B cell (primary cell): ENCODE measurements around the gene EFNA2. TPM values are rescaled to one million over a fixed set of nuclear protein-coding genes. Genes with fewer than 3 reads are reported as not detected.

ENCODE experiments used
- ATAC-seq: fragments of 200-7000 bp; cut with Tn5 transposase; one replicate; pipeline ENCODE4 v1.10.0; 2021; ENCODE audit warnings: low read depth, mild to moderate bottlenecking, moderate number of reproducible peaks, moderate library complexity
- CTCF ChIA-PET: fragments of 350-600 bp; sonication (Branson Sonifier 250); formaldehyde crosslinking; loops from one replicate; lab custom pipeline; 2021; ENCODE audit warnings: antibody characterized with exemption, inconsistent platforms; lab: Charles Lee
- POLR2A ChIA-PET: fragments of 350-600 bp; sonication (Branson Sonifier 250); formaldehyde crosslinking; loops from one replicate; lab custom pipeline; 2021; ENCODE audit warnings: antibody characterized with exemption; lab: Charles Lee
- DNase-seq: peaks from one replicate; pipeline ENCODE4 v3.0.0; 2013
- H2AFZ ChIP-seq: 2 replicates; pipeline ENCODE4 v1.6.1; 2012; ENCODE audit warnings: mild to moderate bottlenecking, low read depth, low read length; ENCODE audit not compliant: insufficient read depth, poor library complexity, severe bottlenecking
- H3K27ac ChIP-seq, 2 donors: 1 replicate in 1 of 2; 2 replicates in 1 of 2; pipeline ENCODE4 v1.5.1; 2012 to 2013; ENCODE audit warnings: low read length in 2 of 2, mild to moderate bottlenecking in 2 of 2, moderate library complexity in 1 of 2
- H3K27me3 ChIP-seq, 4 experiments: fragments of 200-600 bp in 1 of 4; sonication (generic) in 1 of 4; replicated peaks in 1 of 4; 1 replicate in 2 of 4; 2 replicates in 2 of 4; pipeline versions ENCODE4 v1.6.1 to v1.7.0; 2013 to 2016; ENCODE audit warnings: low read length in 3 of 4, mild to moderate bottlenecking in 2 of 4, mixed read lengths in 1 of 4, moderate library complexity in 1 of 4; ENCODE audit not compliant: insufficient read depth in 4 of 4, control insufficient read depth in 3 of 4; ENCODE audit errors: control extremely low read depth in 1 of 4
- H3K36me3 ChIP-seq, 2 experiments: replicated peaks in 1 of 2; 1 replicate in 1 of 2; 2 replicates in 1 of 2; pipeline versions ENCODE4 v1.6.1 to v1.7.1; 2013; ENCODE audit warnings: low read length in 1 of 2; ENCODE audit not compliant: insufficient read depth in 2 of 2, control insufficient read depth in 1 of 2; ENCODE audit errors: control extremely low read depth in 1 of 2, extremely low read depth in 1 of 2
- H3K4me1 ChIP-seq, 2 donors: fragments of 200-600 bp in 1 of 2; sonication (generic) in 1 of 2; 1 replicate in 1 of 2; 2 replicates in 1 of 2; pipeline versions ENCODE4 v1.5.1 to v1.6.1; 2013 to 2017; ENCODE audit warnings: low read length in 2 of 2; ENCODE audit not compliant: control insufficient read depth in 2 of 2, insufficient read depth in 2 of 2
- H3K4me2 ChIP-seq: replicated peaks from 2 replicates; pipeline ENCODE3; 2012; ENCODE audit warnings: mild to moderate bottlenecking, low read depth, low read length; ENCODE audit not compliant: poor library complexity, severe bottlenecking
- H3K4me3 ChIP-seq, 5 experiments: fragments of 200-600 bp in 1 of 5; sonication (generic) in 1 of 5; 1 replicate in 3 of 5; 2 replicates in 2 of 5; pipeline versions ENCODE4 v1.5.1 to v1.7.0; 2011 to 2016; ENCODE audit warnings: low read length in 4 of 5, mild to moderate bottlenecking in 4 of 5, low read depth in 2 of 5, control low read depth in 1 of 5, moderate library complexity in 1 of 5; ENCODE audit not compliant: insufficient read depth in 1 of 5; ENCODE audit errors: control extremely low read depth in 1 of 5, extremely low read depth in 1 of 5
- H3K79me2 ChIP-seq: fragments of 200-600 bp; sonication (generic); one replicate; pipeline ENCODE4 v1.6.0; 2016; ENCODE audit warnings: low read length; ENCODE audit not compliant: control insufficient read depth, insufficient read depth
- H3K9ac ChIP-seq: fragments of 200-600 bp; sonication (generic); 2 replicates; pipeline ENCODE4 v1.6.1; 2017; ENCODE audit warnings: mild to moderate bottlenecking, low read length, moderate library complexity
- H3K9me3 ChIP-seq, 3 donors: one replicate each; pipeline versions ENCODE4 v1.6.1 to v1.7.1; 2013; ENCODE audit warnings: low read length in 2 of 3; ENCODE audit not compliant: control insufficient read depth in 2 of 3, insufficient read depth in 1 of 3; ENCODE audit errors: control extremely low read depth in 1 of 3
- H4K20me1 ChIP-seq: 2 replicates; pipeline ENCODE4 v1.6.0; 2012; ENCODE audit warnings: mild to moderate bottlenecking, low read length; ENCODE audit not compliant: insufficient read depth, control insufficient read depth, poor library complexity, severe bottlenecking
- H3K27ac Mint-ChIP-seq: one replicate; pipeline ENCODE4 v1.8.0; 2021; ENCODE audit warnings: mixed read lengths
- H3K27me3 Mint-ChIP-seq: one replicate; pipeline ENCODE4 v1.8.0; 2021; ENCODE audit warnings: mixed read lengths
- H3K4me1 Mint-ChIP-seq: one replicate; pipeline ENCODE4 v1.8.0; 2021; ENCODE audit warnings: mixed read lengths
- H3K4me3 Mint-ChIP-seq: one replicate; pipeline ENCODE4 v1.8.0; 2021; ENCODE audit warnings: mixed read lengths
- H3K9me3 Mint-ChIP-seq: one replicate; pipeline ENCODE4 v1.8.0; 2022; ENCODE audit warnings: mixed read lengths; ENCODE audit not compliant: insufficient read depth
- CTCF ChIP-seq: fragments of 200-600 bp; IDR thresholded peaks from one replicate; pipeline ENCODE4 v1.8.0; 2022; ENCODE audit warnings: antibody characterized with exemption, mild to moderate bottlenecking
- EZH2 ChIP-seq: IDR thresholded peaks from 2 replicates; pipeline ENCODE4 v1.6.1; 2012; ENCODE audit warnings: borderline replicate concordance, low read depth, mild to moderate bottlenecking, moderate library complexity, low read length; ENCODE audit not compliant: insufficient read depth, poor library complexity, severe bottlenecking
- WGBS: methylation state at CpG from one replicate; pipeline ENCODE4 v1.1.5; 2013; ENCODE audit warnings: missing lambda C conversion rate; ENCODE audit not compliant: insufficient coverage; 5-methylcytosine and 5-hydroxymethylcytosine counted together
- intact Hi-C: fragments of 100-400 bp; cut with micrococcal nuclease; formaldehyde crosslinking; loops from one replicate; pipeline ENCODE4 v1.10.0; 2022
- polyA plus RNA-seq: library from polyadenylated mRNA; depleted of rRNA; stranded (reverse); fragments of >200 nt; gene quantifications from 2 replicates; pipeline ENCODE4 v1.2.3, GENCODE V29; 2012
- total RNA-seq, 2 donors: library from RNA; stranded (reverse); fragments of 120-200 nt in 1 of 2; gene quantifications; 1 replicate in 1 of 2; 2 replicates in 1 of 2; pipeline versions ENCODE4 v1.2.3 to v1.2.4, GENCODE V29; 2013 to 2022

The EFNA2 gene
- total and polyA plus RNA-seq, 2 donors (not counting 1 experiment from before 2014, with no cell fraction given): not detected

GRCh38 chr19:1249990-1250436, 35.7 kb upstream of the EFNA2 start:
- Mint-ChIP-seq H3K27ac (peak overlapping the region; percentile 92), H3K4me1 (peaks cover 31% of the 10 kb centered on the region), H3K4me3 (peak overlapping the region; percentile 86), H3K9me3 (no peaks in the 10 kb centered on the region), H3K27me3 (no peaks in the 10 kb centered on the region)
- ATAC-seq (no peak), DNase-seq (no peak)
- Histone ChIP-seq H3K4me3 (peak overlapping the region in 4 of 5 experiments; percentile 72 to 92 (median 88)), H3K9ac (peak overlapping the region; percentile 86), H3K4me2 (peak overlapping the region; percentile 98), H3K27ac (peak overlapping the region; percentile 72 to 87), H3K27me3 (no peaks in the 10 kb centered on the region), H3K79me2 (peaks cover 47% of the 10 kb centered on the region), H4K20me1 (peaks cover 48% of the 10 kb centered on the region), H2AFZ (no peak overlapping the region), H3K36me3 (peaks cover 0 to 22% of the 10 kb centered on the region in 2 experiments), H3K9me3 (no peaks in the 10 kb centered on the region), H3K4me1 (peaks cover 29 to 56% of the 10 kb centered on the region in 2 donors)
- ChIA-PET POLR2A (interaction anchor here (1.0 to 2.5 kb wide), 3 partner anchors 9 to 15 kb away, joined by 7 to 33 read pairs (median 10); no protein-coding TSS in a partner anchor), CTCF (interaction anchor here (2.3 kb wide), 1 partner anchor 17 kb away, joined by 31 read pairs; no protein-coding TSS in a partner anchor)
- WGBS: under 1% methylated on average over 67 of the region's 67 CpGs
- TF ChIP-seq EZH2 (no peak), CTCF (no peak)
- intact Hi-C loops: loop anchor here (1.0 to 10.0 kb wide), 5 partner anchors 11 to 1935 kb away; partner anchors contain the start of genes CNN2, NCLN, RNU6-2 and TMEM259
